Activated CD4-positive, alpha-beta memory T cell treated with anti-CD3 and anti-CD28 coated beads for 36 hours (primary cell): ENCODE results near the gene GDI2. TPM values are rescaled to one million over a fixed set of nuclear protein-coding genes. Genes with fewer than 3 reads are reported as not detected.
"Not testable (repeated sequence)": the region's sequence is repeated elsewhere in the genome, so short reads cannot be mapped to it uniquely, and the experiment has no call there.

Experiments used
- CTCF ChIA-PET: fragments of 350-600 bp; sonication (Branson Sonifier 250); formaldehyde crosslinking; loops from one replicate; lab custom pipeline; 2021; ENCODE audit warnings: antibody characterized with exemption, inconsistent platforms; lab: Charles Lee
- POLR2A ChIA-PET: fragments of 350-600 bp; sonication (Branson Sonifier 250); formaldehyde crosslinking; loops from one replicate; lab custom pipeline; 2021; ENCODE audit warnings: antibody characterized with exemption; lab: Charles Lee
- DNase-seq: peaks from one replicate; pipeline ENCODE4 v3.0.0-alpha.2; 2020
- H3K27ac Mint-ChIP-seq: one replicate; pipeline ENCODE4 v1.8.0; 2021; ENCODE audit warnings: mixed read lengths
- H3K27me3 Mint-ChIP-seq: one replicate; pipeline ENCODE4 v1.8.0; 2021; ENCODE audit warnings: mixed read lengths
- H3K36me3 Mint-ChIP-seq: one replicate; pipeline ENCODE4 v1.8.0; 2021; ENCODE audit warnings: mixed read lengths
- H3K4me1 Mint-ChIP-seq: one replicate; pipeline ENCODE4 v1.8.0; 2021; ENCODE audit warnings: low read depth, mixed read lengths
- H3K4me3 Mint-ChIP-seq: one replicate; pipeline ENCODE4 v1.8.0; 2021; ENCODE audit warnings: mild to moderate bottlenecking, mixed read lengths
- H3K9me3 Mint-ChIP-seq: one replicate; pipeline ENCODE4 v1.8.0; 2021; ENCODE audit warnings: mixed read lengths
- intact Hi-C: fragments of 100-400 bp; cut with micrococcal nuclease; formaldehyde crosslinking; loops from one replicate; pipeline ENCODE4 v1.15.1; 2023
- total RNA-seq, 2 experiments: library from RNA; stranded (reverse); gene quantifications; one replicate each; pipeline ENCODE4 v1.2.3, GENCODE V29; 2021

The GDI2 gene
- total RNA-seq, 2 experiments from 2014 or later: 283 to 286 TPM

- intact Hi-C loops: loop anchor here (5.0 to 10.0 kb wide), 5 partner anchors 32 to 515 kb away; partner anchors contain the start of gene PFKFB3
- ChIA-PET CTCF (interaction anchor here (0.9 to 2.4 kb wide), 4 partner anchors 64 to 277 kb away, joined by 3 to 15 read pairs (median 4); no protein-coding TSS in a partner anchor), POLR2A (interaction anchor here (0.7 to 2.2 kb wide), 3 partner anchors 15 to 80 kb away, joined by 3 to 6 read pairs (median 4); partner anchors contain the start of genes ANKRD16 and FBH1)
- DNase-seq: no peak
- Mint-ChIP-seq H3K27me3 (no peaks in the 10 kb centered on the region), H3K27ac (peak overlapping the region; percentile 39), H3K9me3 (no peaks in the 10 kb centered on the region), H3K36me3 (peaks cover 36% of the 10 kb centered on the region), H3K4me1 (peaks cover 58% of the 10 kb centered on the region), H3K4me3 (peak overlapping the region; percentile 36)
Measured at GRCh38 chr10:5809527-5810154, 3.6 kb downstream of the GDI2 start.

GRCh38 chr10:5808783-5809392 is 4.3 kb downstream of the GDI2 start:
- ChIA-PET POLR2A (interaction anchor here (0.7 to 2.2 kb wide), 2 partner anchors 35 to 81 kb away, joined by 4 to 6 read pairs; partner anchors contain the start of genes ANKRD16 and FBH1), CTCF (interaction anchor here (1.7 kb wide), 1 partner anchor 179 kb away, joined by 3 read pairs; no protein-coding TSS in a partner anchor)
- H3K27me3 Mint-ChIP-seq, H3K27ac Mint-ChIP-seq, intact Hi-C loops, H3K9me3 Mint-ChIP-seq, DNase-seq: not testable (repeated sequence)
- H3K36me3 Mint-ChIP-seq: peaks cover 36% of the 10 kb centered on the region
- H3K4me1 Mint-ChIP-seq: peaks cover 59% of the 10 kb centered on the region
- H3K4me3 Mint-ChIP-seq: peak overlapping the region; percentile 36

DNA sequence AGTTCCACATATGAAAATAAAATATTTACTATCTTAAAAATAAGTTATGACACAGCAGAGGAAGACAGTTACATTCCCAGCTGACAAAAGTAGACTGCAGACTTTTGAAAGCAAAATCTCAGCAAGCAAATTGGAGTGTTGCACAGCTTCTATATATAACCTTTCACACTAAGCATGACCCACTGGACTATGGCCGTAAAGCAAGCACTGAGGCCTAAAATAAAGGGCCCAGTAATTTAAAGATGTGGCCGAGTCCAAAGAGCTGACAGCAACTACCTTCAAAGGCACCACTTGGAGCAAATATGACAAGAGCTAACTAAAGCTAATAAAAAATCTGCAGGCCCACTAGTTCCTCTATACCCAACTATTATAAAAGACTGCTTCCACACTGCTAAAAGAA is 6.5 kb downstream of the GDI2 start:
- intact Hi-C loops: no loop called here
- Mint-ChIP-seq H3K27ac (no peak overlapping the region), H3K9me3 (no peaks in the 10 kb centered on the region), H3K4me1 (peaks cover 64% of the 10 kb centered on the region), H3K27me3 (no peaks in the 10 kb centered on the region), H3K36me3 (peaks cover 31% of the 10 kb centered on the region), H3K4me3 (no peak overlapping the region)
- ChIA-PET POLR2A (no interaction called here), CTCF (interaction anchor here (1.0 to 1.5 kb wide), 2 partner anchors 12 to 67 kb away, joined by 3 to 4 read pairs; no protein-coding TSS in a partner anchor)
- DNase-seq: no peak

- POLR2A ChIA-PET: no interaction called here
Measured at GRCh38 chr10:5805711-5806110, 7.5 kb downstream of the GDI2 start.

GRCh38 chr10:5805260-5805659 is 8.0 kb downstream of the GDI2 start:
- intact Hi-C loops: no loop called here
- H3K4me3 Mint-ChIP-seq: no peak overlapping the region
- peaks cover 56% of the 10 kb centered on the region for H3K4me1 Mint-ChIP-seq
- no peaks in the 10 kb centered on the region for H3K9me3 Mint-ChIP-seq
- DNase-seq: no peak
- no peaks in the 10 kb centered on the region for H3K27me3 Mint-ChIP-seq
- POLR2A ChIA-PET: interaction anchor here (0.6 kb wide), 1 partner anchor 18 kb away, joined by 7 read pairs; no protein-coding TSS in a partner anchor
- no peak overlapping the region for H3K27ac Mint-ChIP-seq
- CTCF ChIA-PET: interaction anchor here (0.6 to 1.6 kb wide), 4 partner anchors 9 to 344 kb away, joined by 3 read pairs; no protein-coding TSS in a partner anchor
- peaks cover 28% of the 10 kb centered on the region for H3K36me3 Mint-ChIP-seq

More at GRCh38 chr10:5805711-5806110, 7.5 kb downstream of the GDI2 start:
- H3K27ac Mint-ChIP-seq: no peak overlapping the region
- H3K4me1 Mint-ChIP-seq: peaks cover 60% of the 10 kb centered on the region
- H3K9me3 Mint-ChIP-seq: no peaks in the 10 kb centered on the region
- no peak overlapping the region for H3K4me3 Mint-ChIP-seq
- no peaks in the 10 kb centered on the region for H3K27me3 Mint-ChIP-seq
- intact Hi-C loops: no loop called here
- H3K36me3 Mint-ChIP-seq: peaks cover 24% of the 10 kb centered on the region
- CTCF ChIA-PET: interaction anchor here (1.5 to 1.6 kb wide), 2 partner anchors 8 to 68 kb away, joined by 3 to 4 read pairs; no protein-coding TSS in a partner anchor
- DNase-seq: no peak

- Mint-ChIP-seq H3K27ac (no peak overlapping the region), H3K36me3 (peaks cover 30% of the 10 kb centered on the region), H3K27me3 (no peaks in the 10 kb centered on the region), H3K4me3 (no peak overlapping the region), H3K9me3 (no peaks in the 10 kb centered on the region), H3K4me1 (peaks cover 47% of the 10 kb centered on the region)
- CTCF ChIA-PET: interaction anchor here (0.9 kb wide), 2 partner anchors 65 to 69 kb away, joined by 3 read pairs; no protein-coding TSS in a partner anchor
- POLR2A ChIA-PET: interaction anchor here (0.6 kb wide), 1 partner anchor 46 kb away, joined by 3 read pairs; no protein-coding TSS in a partner anchor
- intact Hi-C loops: no loop called here
- DNase-seq: no peak
Measured at GRCh38 chr10:5804386-5804785, 8.8 kb downstream of the GDI2 start.

DNA sequence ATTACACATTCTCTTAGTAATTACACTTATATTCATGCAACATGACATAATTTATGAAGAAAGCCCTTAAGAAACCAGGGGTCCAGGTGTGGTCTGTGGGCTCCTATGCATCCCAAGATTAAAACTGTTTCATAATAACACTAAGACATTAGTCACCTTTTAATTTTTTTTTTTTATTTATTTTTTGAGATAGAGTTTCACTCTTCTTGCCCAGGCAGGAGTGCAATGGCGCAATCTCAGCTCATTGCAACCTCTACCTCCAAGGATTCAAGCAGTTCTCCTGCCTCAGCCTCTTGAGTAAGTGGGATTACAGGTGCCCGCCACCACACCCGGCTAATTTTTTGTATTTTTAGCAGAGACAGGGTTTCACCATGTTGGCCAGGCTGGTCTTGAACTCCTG is 12.5 kb downstream of the GDI2 start:
- ChIA-PET POLR2A (interaction anchor here (0.7 to 2.1 kb wide), 2 partner anchors 10 to 110 kb away, joined by 3 to 6 read pairs; no protein-coding TSS in a partner anchor), CTCF (interaction anchor here (0.7 kb wide), 1 partner anchor 171 kb away, joined by 6 read pairs; no protein-coding TSS in a partner anchor)
- DNase-seq: no peak
- H3K9me3 Mint-ChIP-seq: no peaks in the 10 kb centered on the region
- peaks cover 24% of the 10 kb centered on the region for H3K36me3 Mint-ChIP-seq
- intact Hi-C loops: no loop called here
- no peaks in the 10 kb centered on the region for H3K27me3 Mint-ChIP-seq
- peaks cover 16% of the 10 kb centered on the region for H3K4me1 Mint-ChIP-seq
- no peak overlapping the region for H3K4me3 Mint-ChIP-seq
- H3K27ac Mint-ChIP-seq: no peak overlapping the region

DNA sequence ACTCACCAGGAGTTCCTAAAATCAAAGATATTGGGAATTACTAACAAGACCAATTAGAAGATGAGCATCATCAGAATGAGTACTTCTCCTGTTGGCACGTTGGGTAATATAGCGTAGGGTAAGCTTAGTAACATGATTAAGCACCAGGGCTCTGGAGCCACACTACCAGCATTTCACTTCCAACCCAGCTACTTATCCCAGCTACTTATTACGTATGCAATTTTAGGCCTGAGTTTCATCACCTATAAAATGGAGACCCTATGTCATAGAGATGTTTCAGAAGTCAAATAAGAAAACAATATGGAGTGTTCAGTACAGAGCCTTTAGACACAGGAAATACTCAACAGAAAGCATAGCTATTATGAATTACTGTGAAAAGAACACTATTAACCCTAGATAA is 19.0 kb downstream of the GDI2 start:
- peak overlapping the region; percentile 42 for H3K27ac Mint-ChIP-seq
- ChIA-PET CTCF (interaction anchor here (1.0 kb wide), 1 partner anchor 26 kb away, joined by 4 read pairs; no protein-coding TSS in a partner anchor), POLR2A (interaction anchor here (1.4 to 1.7 kb wide), 2 partner anchors 16 to 26 kb away, joined by 3 to 4 read pairs; no protein-coding TSS in a partner anchor)
- no peaks in the 10 kb centered on the region for H3K27me3 Mint-ChIP-seq
- H3K4me1 Mint-ChIP-seq: peaks cover 6% of the 10 kb centered on the region
- intact Hi-C loops: no loop called here
- H3K4me3 Mint-ChIP-seq: no peak overlapping the region
- H3K9me3 Mint-ChIP-seq: no peaks in the 10 kb centered on the region
- peaks cover 37% of the 10 kb centered on the region for H3K36me3 Mint-ChIP-seq
- no peak for DNase-seq

DNA sequence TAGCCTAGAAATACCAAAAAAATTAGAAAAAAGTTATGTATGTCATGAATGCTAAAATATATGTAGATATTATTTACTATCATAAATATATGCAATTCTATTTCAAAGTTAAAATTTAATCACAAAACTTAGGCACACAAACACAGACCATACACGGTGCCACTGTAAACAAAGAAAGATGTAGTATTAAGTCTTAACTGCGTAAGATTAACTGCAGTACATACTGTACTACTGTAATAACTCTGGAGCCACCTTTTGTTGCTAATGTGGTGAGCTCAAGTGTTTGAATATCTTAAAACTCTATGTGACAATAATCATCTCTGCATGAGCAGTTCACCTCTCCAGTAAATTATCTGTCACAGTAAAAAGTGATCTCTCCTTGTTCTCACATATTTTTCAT is 23.6 kb downstream of the GDI2 start:
- Mint-ChIP-seq H3K9me3 (peaks cover under 1% of the 10 kb centered on the region), H3K27ac (no peak overlapping the region), H3K4me3 (no peak overlapping the region), H3K4me1 (peaks cover 18% of the 10 kb centered on the region), H3K27me3 (no peaks in the 10 kb centered on the region), H3K36me3 (peaks cover 61% of the 10 kb centered on the region)
- DNase-seq: no peak
- intact Hi-C loops: no loop called here
- ChIA-PET CTCF (no interaction called here), POLR2A (no interaction called here)

GRCh38 chr10:5788969-5789368 is 24.3 kb downstream of the GDI2 start:
- H3K4me1 Mint-ChIP-seq: peaks cover 18% of the 10 kb centered on the region
- intact Hi-C loops: no loop called here
- H3K36me3 Mint-ChIP-seq: peaks cover 64% of the 10 kb centered on the region
- no peak overlapping the region for H3K4me3 Mint-ChIP-seq
- no peak overlapping the region for H3K27ac Mint-ChIP-seq
- ChIA-PET POLR2A (interaction anchor here (0.6 kb wide), 1 partner anchor 27 kb away, joined by 4 read pairs; no protein-coding TSS in a partner anchor), CTCF (no interaction called here)
- peaks cover 6% of the 10 kb centered on the region for H3K9me3 Mint-ChIP-seq
- no peak for DNase-seq
- no peaks in the 10 kb centered on the region for H3K27me3 Mint-ChIP-seq

DNA sequence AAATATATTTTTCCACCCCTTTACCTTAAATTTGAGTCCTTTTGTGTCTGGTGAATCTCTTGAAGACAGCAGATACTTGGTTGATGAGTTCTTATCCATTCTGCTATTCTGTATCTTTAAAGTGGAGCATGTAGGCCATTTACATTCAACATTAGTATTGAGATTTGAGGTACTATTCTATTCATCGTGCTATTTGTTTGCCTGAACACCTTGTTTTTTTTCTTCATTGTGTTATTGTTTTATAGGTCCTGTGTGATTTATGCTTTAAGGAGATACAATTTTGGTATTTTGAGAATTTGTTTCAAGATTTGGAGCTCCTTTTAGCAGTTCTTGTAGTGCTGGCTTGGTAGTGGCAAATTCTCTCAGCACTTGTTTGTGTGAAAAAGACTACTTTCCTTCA is 29.9 kb downstream of the GDI2 start:
- no peak for DNase-seq
- no peak overlapping the region for H3K4me3 Mint-ChIP-seq
- H3K27ac Mint-ChIP-seq: no peak overlapping the region
- POLR2A ChIA-PET: interaction anchor here (0.6 kb wide), 1 partner anchor 106 kb away, joined by 3 read pairs; the partner anchor contains the start of genes ANKRD16 and FBH1
- CTCF ChIA-PET: interaction anchor here (0.7 kb wide), 1 partner anchor 114 kb away, joined by 3 read pairs; no protein-coding TSS in a partner anchor
- H3K27me3 Mint-ChIP-seq: no peaks in the 10 kb centered on the region
- H3K9me3 Mint-ChIP-seq: peaks cover 10% of the 10 kb centered on the region
- H3K4me1 Mint-ChIP-seq: peaks cover 43% of the 10 kb centered on the region
- peaks cover 75% of the 10 kb centered on the region for H3K36me3 Mint-ChIP-seq
- intact Hi-C loops: no loop called here
